K562 (cell line): ENCODE measurements around the gene PTGES3L. TPM values are rescaled to one million over a fixed set of nuclear protein-coding genes. Genes with fewer than 3 reads are reported as not detected.

Experiments
- ATAC-seq: fragments of 200-7000 bp; cut with Tn5 transposase; 3 replicates; pipeline ENCODE4 v1.9.1; 2020; ENCODE audit warnings: moderate library complexity
- BruUV-seq: library from RNA; stranded (reverse); fragments of 400-500 nt; replicated peaks from 2 replicates; lab custom pipeline; 2021; lab: Mats Ljungman, UMichigan
- CTCF ChIA-PET: fragments of 300-600 bp; formaldehyde crosslinking; extraction: SDS; loops from one replicate; lab custom pipeline; 2021; ENCODE audit warnings: low intra/inter-chr PET ratio; lab: Yijun Ruan, JAX
- POLR2A ChIA-PET: fragments of 300-600, 350-650 bp; sonication (Branson Sonifier 250); formaldehyde crosslinking; extraction: SDS; loops from one replicate; lab custom pipeline; 2021; ENCODE audit warnings: antibody characterized with exemption, inconsistent platforms; lab: Yijun Ruan, JAX
- DNase-seq, 4 experiments: peaks; one replicate each; pipeline versions ENCODE4 v3.0.0 to v3.0.0-alpha.2; 2011 to 2018; ENCODE audit warnings: low spot score in 3 of 4, mixed read lengths in 3 of 4; ENCODE audit errors: extremely low read depth in 1 of 4
- FAIRE-seq: peaks from 2 replicates; lab custom pipeline; 2011; peaks lifted over from hg19 to GRCh38; lab: Jason Lieb, UNC
- H2AFZ ChIP-seq: 2 replicates; pipeline ENCODE4 v1.6.0; 2011; ENCODE audit warnings: low read depth, low read length, control low read depth, inconsistent platforms
- H3K27ac ChIP-seq: fragments of 200-600 bp; 3 replicates; pipeline ENCODE4 v1.8.0; 2011; ENCODE audit warnings: low read depth, mild to moderate bottlenecking, control low read depth, inconsistent platforms, low read length, moderate library complexity, mixed read lengths; ENCODE audit errors: extremely low read depth
- H3K27me3 ChIP-seq, 2 experiments: fragments of 300-600 bp in 1 of 2; 2 replicates in 1 of 2; 3 replicates in 1 of 2; pipeline versions ENCODE4 v1.6.0 to v1.8.0; 2011; ENCODE audit warnings: inconsistent platforms in 2 of 2, low read length in 2 of 2, mild to moderate bottlenecking in 1 of 2, mixed read lengths in 1 of 2, moderate library complexity in 1 of 2; ENCODE audit not compliant: control insufficient read depth in 2 of 2, insufficient read depth in 2 of 2
- H3K36me3 ChIP-seq: fragments of 300-600 bp; 3 replicates; pipeline ENCODE4 v1.8.0; 2011; ENCODE audit warnings: mild to moderate bottlenecking, low read length, inconsistent platforms; ENCODE audit not compliant: control insufficient read depth, insufficient read depth
- H3K4me1 ChIP-seq, 2 experiments: fragments of 200-600 bp in 1 of 2; replicated peaks in 1 of 2; 2 replicates in 1 of 2; 3 replicates in 1 of 2; pipeline versions ENCODE4 v1.5.1 to v1.8.0; 2011; ENCODE audit warnings: inconsistent platforms in 2 of 2, low read length in 2 of 2, mild to moderate bottlenecking in 1 of 2, mixed read lengths in 1 of 2, moderate library complexity in 1 of 2; ENCODE audit not compliant: control insufficient read depth in 2 of 2, insufficient read depth in 2 of 2
- H3K4me2 ChIP-seq: 2 replicates; pipeline ENCODE4 v1.6.1; 2011; ENCODE audit warnings: low read length, control low read depth, inconsistent platforms, mixed read lengths; ENCODE audit not compliant: insufficient read depth
- H3K4me3 ChIP-seq: fragments of 200-600 bp; sonication (generic), shearing (Covaris generic); 2 replicates; pipeline ENCODE4 v1.5.1; 2016; ENCODE audit warnings: control low read depth, inconsistent platforms
- H3K79me2 ChIP-seq: fragments of 200-600 bp; 3 replicates; pipeline ENCODE4 v1.8.0; 2011; ENCODE audit warnings: low read length, inconsistent platforms; ENCODE audit not compliant: control insufficient read depth, insufficient read depth
- H3K9ac ChIP-seq, 2 experiments: 2 replicates each; pipeline versions ENCODE4 v1.6.0 to v1.6.1; 2011; ENCODE audit warnings: low read depth in 2 of 2, low read length in 2 of 2, control low read depth in 1 of 2, inconsistent platforms in 1 of 2, mild to moderate bottlenecking in 1 of 2, mixed read lengths in 1 of 2; ENCODE audit not compliant: insufficient read depth in 1 of 2
- H3K9me1 ChIP-seq: one replicate; pipeline ENCODE4 v1.6.0; 2011; ENCODE audit warnings: inconsistent platforms, mild to moderate bottlenecking, low read length, moderate library complexity; ENCODE audit not compliant: control insufficient read depth, insufficient read depth
- H3K9me3 ChIP-seq: replicated peaks from 2 replicates; pipeline ENCODE4 v1.5.1; 2011; ENCODE audit warnings: low read depth, low read length, inconsistent platforms; ENCODE audit not compliant: control insufficient read depth, insufficient read depth
- H4K20me1 ChIP-seq: replicated peaks from 2 replicates; pipeline ENCODE4 v1.6.1; 2011; ENCODE audit warnings: low read length, inconsistent platforms, mixed read lengths; ENCODE audit not compliant: control insufficient read depth, insufficient read depth
- DEAF1 ChIP-seq: fragments of 450-650 bp; formaldehyde crosslinking; IDR thresholded peaks from 2 replicates; pipeline ENCODE4 v1.4.0; 2020; ENCODE audit warnings: mild to moderate bottlenecking, moderate library complexity
- E2F8 ChIP-seq: fragments of 450-650 bp; IDR thresholded peaks from 2 replicates; pipeline ENCODE4 v1.7.1; 2018; ENCODE audit warnings: mild to moderate bottlenecking, low read depth; ENCODE audit not compliant: partially characterized antibody
- FOXA3 ChIP-seq, 2 experiments: fragments of 450-650 bp in 1 of 2; sonication (generic) in 1 of 2; formaldehyde crosslinking; IDR thresholded peaks in 1 of 2; conservative IDR thresholded peaks in 1 of 2; 2 replicates each; pipeline versions ENCODE4 v1.4.0 to v1.8.0; 2020 to 2022; ENCODE audit warnings: mild to moderate bottlenecking in 2 of 2, missing genetic modification reagents in 1 of 2
- KLF13 ChIP-seq: fragments of 450-650 bp; IDR thresholded peaks from 2 replicates; pipeline ENCODE4 v1.6.1; 2016; ENCODE audit warnings: missing genetic modification characterization, low read depth, mild to moderate bottlenecking, missing compliant biosample characterization, moderate library complexity, borderline replicate concordance
- MBD2 ChIP-seq: sonication (generic); IDR thresholded peaks from 2 replicates; pipeline ENCODE4 v1.6.1; 2016; ENCODE audit warnings: low read depth, borderline replicate concordance
- POLR3A ChIP-seq: IDR thresholded peaks from 2 replicates; pipeline ENCODE4 v1.6.1; 2011; ENCODE audit warnings: borderline replicate concordance, mild to moderate bottlenecking, moderate library complexity; ENCODE audit not compliant: insufficient read length, insufficient read depth; ENCODE audit errors: extremely low read depth
- SMARCE1 ChIP-seq: fragments of 450-650 bp; IDR thresholded peaks from 2 replicates; pipeline ENCODE4 v1.7.1; 2016; ENCODE audit warnings: mild to moderate bottlenecking
- SRSF9 ChIP-seq: fragments of 200-400 bp; formaldehyde crosslinking; IDR thresholded peaks from 2 replicates; pipeline ENCODE4 v1.6.1; 2017; ENCODE audit warnings: low read depth, low read length, borderline replicate concordance
- THRA ChIP-seq: fragments of 450-650 bp; IDR thresholded peaks from 2 replicates; pipeline ENCODE4 v1.6.1; 2017; ENCODE audit warnings: mild to moderate bottlenecking, moderate library complexity
- U2AF2 ChIP-seq: fragments of 200-400 bp; formaldehyde crosslinking; optimal IDR thresholded peaks from 2 replicates; pipeline ENCODE3; 2017; ENCODE audit warnings: low read depth, mild to moderate bottlenecking, low read length
- ZNF589 ChIP-seq: fragments of 200-800 bp; sonication (Bioruptor generic); IDR thresholded peaks from 2 replicates; pipeline ENCODE4 v1.6.1; 2016; ENCODE audit warnings: low read depth, missing genetic modification characterization, missing compliant biosample characterization
- WGBS: fragments of 100-300 bp; shearing (Covaris generic); methylation state at CpG from one replicate; pipeline ENCODE4 v1.1.6; 2016; ENCODE audit warnings: low coverage, mixed read lengths; ENCODE audit not compliant: insufficient coverage; ENCODE audit errors: missing lambda C conversion rate; 5-methylcytosine and 5-hydroxymethylcytosine counted together
- in situ Hi-C: fragments of 300-500 bp; cut with MboI; formaldehyde crosslinking; loops from 4 replicates; pipeline ENCODE4 v1.15.0; 2018; ENCODE audit warnings: inconsistent platforms, mixed read lengths
- intact Hi-C: fragments of 100-400 bp; cut with micrococcal nuclease; formaldehyde crosslinking; loops from 2 replicates; pipeline ENCODE4 v1.14.2; 2022
- polyA plus RNA-seq, 8 experiments: library from polyadenylated mRNA; depleted of rRNA in 4 of 8; stranded (reverse) in 5 of 8; unstranded in 3 of 8; fragments of >200 nt; fragmentation: Nextera tagmentation in 2 of 8; fragmentation: Illumina TruSeq in 1 of 8; extraction: Ambion mirVana in 2 of 8; extraction: Trizol in 1 of 8; gene quantifications; 2 replicates each; pipeline versions ENCODE4 v1.2.1 to v1.2.3, GENCODE V29; 2011 to 2014; ENCODE audit warnings: inconsistent platforms in 1 of 8, missing spikeins in 1 of 8
- total RNA-seq, 7 experiments: library from RNA; depleted of rRNA in 6 of 7; stranded (reverse); fragments of >200 nt in 6 of 7; fragmentation: Illumina TruSeq in 2 of 7; extraction: Trizol in 2 of 7; gene quantifications; 2 replicates each; pipeline versions ENCODE4 v1.2.1 to v1.2.3, GENCODE V29; 2011 to 2021; ENCODE audit warnings: low replicate concordance in 1 of 7
- TF ChIP-seq, protein P1 (sequence below): fragments of 150-350 bp; conservative IDR thresholded peaks from 2 replicates; pipeline ENCODE4 v1.6.1; 2014; ENCODE audit warnings: low read length

The PTGES3L gene
- total and polyA plus RNA-seq, 9 of the 15 experiments (the other 6 are each of a cell fraction or from before 2014, with no cell fraction given), result 6.0 to 16.0 (median 9.6) TPM

- Histone ChIP-seq H3K36me3 (no peaks in the 10 kb centered on the region), H3K27me3 (no peaks in the 10 kb centered on the region), H2AFZ (no peak overlapping the region), H3K4me3 (no peak overlapping the region), H3K79me2 (no peaks in the 10 kb centered on the region), H3K9me1 (no peaks in the 10 kb centered on the region), H3K9ac (no peak overlapping the region), H3K9me3 (no peaks in the 10 kb centered on the region), H4K20me1 (no peaks in the 10 kb centered on the region), H3K27ac (no peak overlapping the region), H3K4me2 (no peak overlapping the region), H3K4me1 (no peaks in the 10 kb centered on the region; a peak in 1 of 5 replicates)
- in situ Hi-C loops (loop anchor here (10.0 kb wide), 1 partner anchor 336 kb away; no protein-coding TSS in a partner anchor), intact Hi-C loops (loop anchor here (5.0 kb wide), 1 partner anchor 39 kb away; no protein-coding TSS in a partner anchor)
- no TSS peak for BruUV-seq
- POLR2A ChIA-PET, result interaction anchor here (0.6 to 2.9 kb wide), 5 partner anchors 8 to 77 kb away, joined by 3 to 17 read pairs (median 4); no protein-coding TSS in a partner anchor
- ATAC-seq, result no peak
- no peak for FAIRE-seq
- 37% methylated on average over 3 of the region's 3 CpGs for WGBS
- CTCF ChIA-PET, result no interaction called here
- DNase-seq, result no peak
- TF ChIP-seq MBD2, result no peak
- no peak for TF ChIP-seq POLR3A
- TF ChIP-seq SRSF9, result no peak
- no peak for TF ChIP-seq E2F8
- no peak for TF ChIP-seq U2AF2
- no peak for TF ChIP-seq FOXA3 (CRISPR knock-in tag; conservative IDR thresholded peaks at IDR 0.05 in 1 of 2, IDR thresholded peaks at IDR 0.05 in 1 of 2)
- no peak for TF ChIP-seq THRA
- TF ChIP-seq ZNF589 (CRISPR knock-in tag), result no peak
- TF ChIP-seq, protein P1, sequence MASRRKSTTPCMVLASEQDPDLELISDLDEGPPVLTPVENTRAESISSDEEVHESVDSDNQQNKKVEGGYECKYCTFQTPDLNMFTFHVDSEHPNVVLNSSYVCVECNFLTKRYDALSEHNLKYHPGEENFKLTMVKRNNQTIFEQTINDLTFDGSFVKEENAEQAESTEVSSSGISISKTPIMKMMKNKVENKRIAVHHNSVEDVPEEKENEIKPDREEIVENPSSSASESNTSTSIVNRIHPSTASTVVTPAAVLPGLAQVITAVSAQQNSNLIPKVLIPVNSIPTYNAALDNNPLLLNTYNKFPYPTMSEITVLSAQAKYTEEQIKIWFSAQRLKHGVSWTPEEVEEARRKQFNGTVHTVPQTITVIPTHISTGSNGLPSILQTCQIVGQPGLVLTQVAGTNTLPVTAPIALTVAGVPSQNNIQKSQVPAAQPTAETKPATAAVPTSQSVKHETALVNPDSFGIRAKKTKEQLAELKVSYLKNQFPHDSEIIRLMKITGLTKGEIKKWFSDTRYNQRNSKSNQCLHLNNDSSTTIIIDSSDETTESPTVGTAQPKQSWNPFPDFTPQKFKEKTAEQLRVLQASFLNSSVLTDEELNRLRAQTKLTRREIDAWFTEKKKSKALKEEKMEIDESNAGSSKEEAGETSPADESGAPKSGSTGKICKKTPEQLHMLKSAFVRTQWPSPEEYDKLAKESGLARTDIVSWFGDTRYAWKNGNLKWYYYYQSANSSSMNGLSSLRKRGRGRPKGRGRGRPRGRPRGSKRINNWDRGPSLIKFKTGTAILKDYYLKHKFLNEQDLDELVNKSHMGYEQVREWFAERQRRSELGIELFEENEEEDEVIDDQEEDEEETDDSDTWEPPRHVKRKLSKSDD, result no peak
- no peak for TF ChIP-seq KLF13
- TF ChIP-seq SMARCE1, result no peak
- TF ChIP-seq DEAF1 (CRISPR knock-in tag), result no peak
Measured at GRCh38 chr17:42920922-42921321, 59.0 kb downstream of the PTGES3L start.
